HG02885 (cell line): ENCODE data around the gene WRAP53.

Source experiments
- ATAC-seq: cut with Tn5 transposase; IDR thresholded peaks from one replicate; pipeline ENCODE4 v1.9.1; 2021; ENCODE audit warnings: mild to moderate bottlenecking; ENCODE audit not compliant: unreplicated experiment, poor library complexity

WRAP53 gene

DNA sequence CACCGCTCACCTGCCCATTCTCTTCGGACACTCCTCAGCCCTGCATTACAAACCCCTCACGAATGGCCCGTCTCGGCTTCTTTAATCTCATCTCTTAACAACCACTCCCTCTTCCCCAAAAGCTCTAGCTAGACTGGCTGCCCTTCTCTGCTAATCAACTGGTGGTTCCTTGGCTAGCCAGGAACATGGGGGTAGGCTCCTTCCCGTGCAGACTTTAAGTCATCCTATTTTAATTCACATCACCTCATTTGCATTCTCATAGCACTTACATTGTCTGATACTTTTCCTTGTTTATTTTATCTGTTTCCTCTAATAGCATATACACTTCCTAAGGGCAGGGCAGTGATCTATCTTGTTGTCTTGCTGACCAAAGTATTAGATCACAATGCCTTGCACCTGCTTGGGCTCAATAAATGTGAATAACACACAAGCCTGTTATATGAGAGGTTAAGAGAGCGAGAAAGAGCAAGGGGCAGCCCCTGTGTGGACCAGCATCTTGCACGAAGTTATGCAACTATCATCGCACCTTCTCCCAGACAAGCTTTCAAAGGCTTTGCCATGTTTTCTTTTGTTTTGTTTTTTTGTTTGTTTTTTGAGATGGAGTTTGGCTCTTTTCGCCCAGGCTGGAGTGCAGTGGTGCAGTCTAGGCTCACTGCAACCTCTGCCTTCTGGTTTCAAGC, 10.7 kb upstream of the WRAP53 start:
- no peak for ATAC-seq

DNA sequence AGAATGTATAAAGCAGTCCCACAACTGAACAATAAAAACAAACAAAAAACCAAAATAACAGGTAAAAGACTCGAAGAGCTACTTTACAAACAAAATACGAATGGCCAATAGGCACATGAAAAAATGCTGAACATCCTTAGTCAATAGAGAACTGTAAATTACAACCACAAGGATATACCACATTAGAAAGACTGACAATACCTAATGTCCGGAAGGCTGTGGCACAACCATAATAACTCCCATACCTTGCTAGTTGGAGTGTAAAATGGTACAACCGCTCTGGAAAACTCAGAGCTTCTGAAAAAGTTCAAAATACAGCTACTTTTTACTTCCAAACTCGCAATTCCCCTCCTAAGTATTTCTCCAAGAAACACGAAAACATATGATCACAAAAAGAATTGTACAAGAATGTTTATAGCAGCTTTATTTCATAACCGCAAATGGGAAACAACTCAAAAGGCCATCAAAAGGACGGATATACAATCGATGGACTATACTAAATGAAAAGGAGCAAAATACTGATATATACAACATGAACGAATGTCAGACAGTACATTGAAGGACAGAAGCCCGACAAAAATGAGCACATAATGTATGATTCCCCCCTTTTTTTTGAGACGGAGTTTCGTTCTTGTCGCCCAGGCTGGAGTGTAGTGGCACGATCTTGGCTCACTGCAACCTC, 3.3 kb upstream of the WRAP53 start:
- no peak for ATAC-seq

DNA sequence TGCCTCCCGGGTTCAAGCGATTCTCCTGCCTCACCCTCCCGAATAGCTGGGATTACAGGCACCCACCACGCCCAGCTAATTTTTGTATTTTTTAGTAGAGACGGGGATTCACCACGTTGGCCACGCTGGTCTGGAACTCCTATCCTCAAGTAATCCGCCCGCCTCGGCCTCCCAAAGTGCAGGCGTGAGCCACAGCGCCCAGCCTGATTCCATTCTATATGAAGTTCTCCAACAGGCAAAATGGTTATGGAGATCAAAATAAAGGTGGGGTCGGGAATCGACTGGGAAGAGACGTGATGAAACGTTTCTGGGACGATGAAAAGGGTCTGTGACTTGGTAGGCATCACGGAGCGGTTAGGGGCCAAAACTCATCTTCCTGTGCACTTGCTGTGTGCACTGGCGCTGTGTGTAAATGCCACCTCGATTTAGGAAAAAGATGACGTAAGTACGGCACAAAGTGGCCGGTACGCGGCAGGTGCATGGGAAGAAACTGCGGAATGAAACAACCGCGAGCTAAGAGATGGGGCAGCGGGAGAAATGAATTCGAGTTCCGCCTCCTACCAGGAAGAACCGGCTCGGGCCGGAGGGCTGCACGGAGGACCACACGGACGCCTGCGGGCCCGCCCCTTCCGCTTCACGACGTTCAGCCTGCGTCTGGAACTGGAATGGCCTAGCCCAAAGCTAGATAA, 2.6 kb upstream of the WRAP53 start:
- peak; percentile 58 for ATAC-seq

DNA sequence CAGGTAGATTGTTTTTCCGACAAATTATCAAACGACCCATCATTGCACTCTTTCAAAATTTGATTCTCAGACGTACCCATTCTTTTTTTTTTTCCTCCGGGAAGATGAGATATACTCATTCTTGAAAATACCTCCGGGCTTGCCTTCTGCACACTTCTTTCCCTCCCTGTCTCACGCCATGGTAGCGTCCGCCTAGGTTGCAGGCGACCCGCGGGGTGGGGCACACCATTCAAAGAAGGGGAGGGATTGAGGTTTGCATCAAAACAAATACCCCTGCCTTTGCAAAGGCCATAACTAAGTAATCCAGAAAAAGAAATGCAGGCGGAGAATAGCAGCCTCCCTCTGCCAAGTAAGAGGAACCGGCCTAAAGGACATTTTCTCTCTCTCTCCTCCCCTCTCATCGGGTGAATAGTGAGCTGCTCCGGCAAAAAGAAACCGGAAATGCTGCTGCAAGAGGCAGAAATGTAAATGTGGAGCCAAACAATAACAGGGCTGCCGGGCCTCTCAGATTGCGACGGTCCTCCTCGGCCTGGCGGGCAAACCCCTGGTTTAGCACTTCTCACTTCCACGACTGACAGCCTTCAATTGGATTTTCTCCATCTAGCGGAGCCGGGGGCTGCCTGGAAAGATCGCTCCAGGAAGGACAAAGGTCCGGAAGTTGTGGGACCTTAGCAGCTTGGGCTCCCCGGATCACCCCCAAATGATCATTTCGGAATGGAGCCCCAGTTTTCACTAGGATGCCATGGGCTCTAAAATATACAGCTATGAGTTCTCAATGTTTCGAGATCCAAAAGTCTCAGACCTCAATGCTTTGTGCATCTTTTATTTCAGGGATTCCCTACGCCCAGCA, 1.8 kb upstream of the WRAP53 start:
- ATAC-seq = peak; percentile 51

DNA sequence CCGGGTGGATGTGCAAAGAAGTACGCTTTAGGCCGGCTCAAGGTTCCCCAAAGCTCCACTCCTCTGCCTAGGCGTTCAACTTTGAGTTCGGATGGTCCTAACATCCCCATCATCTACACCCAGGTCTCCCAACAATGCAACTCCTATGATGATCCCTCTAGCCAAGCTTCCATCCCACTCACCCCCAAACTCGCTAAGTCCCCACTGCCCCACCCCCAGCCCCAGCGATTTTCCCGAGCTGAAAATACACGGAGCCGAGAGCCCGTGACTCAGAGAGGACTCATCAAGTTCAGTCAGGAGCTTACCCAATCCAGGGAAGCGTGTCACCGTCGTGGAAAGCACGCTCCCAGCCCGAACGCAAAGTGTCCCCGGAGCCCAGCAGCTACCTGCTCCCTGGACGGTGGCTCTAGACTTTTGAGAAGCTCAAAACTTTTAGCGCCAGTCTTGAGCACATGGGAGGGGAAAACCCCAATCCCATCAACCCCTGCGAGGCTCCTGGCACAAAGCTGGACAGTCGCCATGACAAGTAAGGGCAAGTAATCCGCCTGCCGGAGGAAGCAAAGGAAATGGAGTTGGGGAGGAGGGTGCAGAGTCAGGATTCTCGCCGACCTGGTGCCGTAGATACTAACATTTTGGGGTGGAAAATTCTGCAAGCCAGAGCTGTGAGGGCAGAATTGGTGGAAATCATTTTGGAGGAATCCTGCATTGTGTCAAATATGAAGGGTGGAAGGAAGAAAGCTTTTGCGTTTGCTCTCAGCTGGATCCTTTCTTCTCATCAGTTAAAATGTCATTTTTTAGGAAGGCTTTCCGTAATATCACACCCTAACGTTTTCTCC, 987 bp upstream of the WRAP53 start, which contains the start of gene TP53:
TP53 (minus strand) TSS at position 419 of the 836 bp plus-strand sequence. CDS start 10,896 bp downstream, outside the sequence.
- ATAC-seq = peak; percentile 37

DNA sequence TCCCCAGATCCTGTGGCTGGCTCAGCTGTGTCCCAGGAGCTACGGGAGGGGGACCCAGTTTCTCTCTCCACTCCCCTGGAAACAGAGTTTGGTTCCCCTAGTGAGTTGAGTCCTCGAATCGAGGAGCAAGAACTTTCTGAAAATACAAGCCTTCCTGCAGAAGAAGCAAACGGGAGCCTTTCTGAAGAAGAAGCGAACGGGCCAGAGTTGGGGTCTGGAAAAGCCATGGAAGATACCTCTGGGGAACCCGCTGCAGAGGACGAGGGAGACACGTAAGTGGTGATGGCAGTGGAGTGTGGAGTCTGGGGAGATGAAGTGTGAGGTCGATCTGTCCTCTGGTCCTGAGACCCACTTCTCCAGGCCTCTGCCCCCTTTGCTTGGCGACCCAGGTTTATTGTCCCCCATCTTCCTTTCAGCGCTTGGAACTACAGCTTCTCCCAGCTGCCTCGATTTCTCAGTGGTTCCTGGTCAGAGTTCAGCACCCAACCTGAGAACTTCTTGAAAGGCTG, 585 bp downstream of the WRAP53 start:
- no peak for ATAC-seq

DNA sequence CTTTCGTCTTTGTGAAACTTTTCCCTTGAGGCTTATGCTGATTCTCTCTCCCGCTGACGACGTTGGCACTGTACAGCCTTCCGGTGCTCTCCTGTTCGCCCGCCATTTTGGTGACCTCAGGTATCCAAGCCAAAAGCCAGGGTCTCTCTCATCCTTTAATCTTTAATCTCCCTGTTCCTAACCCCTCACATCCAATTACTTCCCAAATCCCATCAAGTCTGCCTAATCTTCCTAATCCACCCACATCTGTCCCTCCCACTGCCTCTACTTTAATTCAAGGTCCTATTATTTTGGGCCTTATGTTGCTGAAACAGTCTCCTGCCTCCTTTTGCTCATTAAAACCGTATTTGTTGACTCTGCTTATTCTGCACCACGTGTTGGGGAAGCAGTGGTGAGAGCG, 7.3 kb downstream of the WRAP53 start:
- ATAC-seq = no peak

DNA sequence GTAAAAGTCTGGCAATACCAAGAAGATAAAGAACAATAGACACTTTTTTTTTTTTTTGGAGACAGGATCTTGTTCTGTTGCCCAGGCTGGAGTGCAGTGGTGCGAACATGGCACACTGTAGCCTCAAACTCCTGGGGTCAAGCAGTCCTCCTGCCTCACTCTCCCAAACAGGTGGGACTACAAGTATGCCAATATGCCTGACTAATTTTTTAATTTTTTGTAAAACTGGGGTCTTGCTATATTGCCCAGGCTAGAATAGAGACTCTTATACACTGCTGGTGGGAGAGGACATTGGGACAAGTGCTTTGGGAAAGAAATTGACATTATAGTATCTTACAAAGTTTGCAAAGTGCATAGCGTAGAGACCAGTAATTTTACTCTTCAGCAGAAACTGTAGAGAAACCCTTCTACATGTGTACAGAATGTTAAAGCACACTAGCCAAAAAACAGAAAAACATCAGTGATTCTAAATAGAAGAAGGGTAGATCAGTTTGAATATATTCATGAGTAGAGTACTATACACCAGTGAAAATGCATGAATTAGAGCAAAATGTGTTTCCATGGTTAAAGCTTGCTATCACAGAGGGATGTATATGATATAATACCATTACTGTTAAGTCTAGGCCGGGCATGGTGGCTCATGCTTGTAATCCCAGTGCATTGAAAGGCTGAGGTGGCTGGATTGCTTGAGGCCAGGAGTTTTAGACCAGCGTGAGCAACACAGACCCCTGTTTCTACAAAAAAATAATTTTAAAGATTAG, 9.7 kb downstream of the WRAP53 start:
- no peak for ATAC-seq

DNA sequence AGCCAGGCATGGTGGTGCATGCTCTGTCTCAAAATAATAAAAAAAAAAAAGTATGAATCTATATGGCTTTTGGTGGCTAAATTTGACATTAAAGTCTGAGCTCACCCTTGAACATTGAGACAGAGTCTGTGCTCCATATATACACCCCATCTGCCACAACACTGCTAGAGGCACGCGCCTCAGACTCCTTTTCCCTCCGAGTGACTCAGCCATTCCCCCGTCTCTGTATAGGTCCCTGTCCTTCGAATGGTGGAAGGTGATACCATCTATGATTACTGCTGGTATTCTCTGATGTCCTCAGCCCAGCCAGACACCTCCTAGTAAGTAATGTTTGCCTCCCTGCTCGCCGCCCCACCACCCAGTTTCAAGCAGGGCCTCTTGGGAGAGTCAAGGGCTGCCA, 12.2 kb downstream of the WRAP53 start:
- no peak for ATAC-seq

DNA sequence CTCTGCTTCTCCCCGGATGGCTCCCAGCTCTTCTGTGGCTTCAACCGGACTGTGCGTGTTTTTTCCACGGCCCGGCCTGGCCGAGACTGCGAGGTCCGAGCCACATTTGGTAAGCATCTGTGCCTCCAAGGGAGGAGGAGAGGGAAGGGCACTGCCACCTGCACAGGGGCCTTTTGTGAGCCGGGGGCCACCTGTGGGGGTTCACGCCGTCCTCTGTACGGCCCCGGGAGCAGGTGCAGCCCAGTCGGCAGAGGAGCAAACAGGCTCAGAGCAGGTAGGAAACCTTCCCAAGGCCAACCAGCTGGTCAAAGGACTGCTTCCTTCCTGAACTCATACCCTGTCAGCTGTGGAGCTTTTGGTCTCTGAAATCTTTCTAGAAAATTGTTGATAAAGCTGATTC, 13.4 kb downstream of the WRAP53 start:
- ATAC-seq = no peak

DNA sequence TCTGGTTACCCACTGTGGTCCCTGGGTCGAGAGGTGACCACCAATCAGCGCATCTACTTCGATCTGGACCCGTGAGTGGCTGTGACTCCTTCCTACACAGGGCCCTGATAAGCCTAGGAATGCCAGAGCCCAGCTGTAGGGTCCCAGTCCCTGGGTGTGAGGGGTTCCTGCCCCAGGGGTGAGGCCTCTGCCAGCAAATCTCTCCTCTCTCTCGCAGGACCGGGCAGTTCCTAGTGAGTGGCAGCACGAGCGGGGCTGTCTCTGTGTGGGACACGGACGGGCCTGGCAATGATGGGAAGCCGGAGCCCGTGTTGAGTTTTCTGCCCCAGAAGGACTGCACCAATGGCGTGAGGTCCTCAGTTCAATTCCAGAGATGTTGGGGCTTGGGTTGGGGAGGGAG, 14.5 kb downstream of the WRAP53 start:
- ATAC-seq = no peak

DNA sequence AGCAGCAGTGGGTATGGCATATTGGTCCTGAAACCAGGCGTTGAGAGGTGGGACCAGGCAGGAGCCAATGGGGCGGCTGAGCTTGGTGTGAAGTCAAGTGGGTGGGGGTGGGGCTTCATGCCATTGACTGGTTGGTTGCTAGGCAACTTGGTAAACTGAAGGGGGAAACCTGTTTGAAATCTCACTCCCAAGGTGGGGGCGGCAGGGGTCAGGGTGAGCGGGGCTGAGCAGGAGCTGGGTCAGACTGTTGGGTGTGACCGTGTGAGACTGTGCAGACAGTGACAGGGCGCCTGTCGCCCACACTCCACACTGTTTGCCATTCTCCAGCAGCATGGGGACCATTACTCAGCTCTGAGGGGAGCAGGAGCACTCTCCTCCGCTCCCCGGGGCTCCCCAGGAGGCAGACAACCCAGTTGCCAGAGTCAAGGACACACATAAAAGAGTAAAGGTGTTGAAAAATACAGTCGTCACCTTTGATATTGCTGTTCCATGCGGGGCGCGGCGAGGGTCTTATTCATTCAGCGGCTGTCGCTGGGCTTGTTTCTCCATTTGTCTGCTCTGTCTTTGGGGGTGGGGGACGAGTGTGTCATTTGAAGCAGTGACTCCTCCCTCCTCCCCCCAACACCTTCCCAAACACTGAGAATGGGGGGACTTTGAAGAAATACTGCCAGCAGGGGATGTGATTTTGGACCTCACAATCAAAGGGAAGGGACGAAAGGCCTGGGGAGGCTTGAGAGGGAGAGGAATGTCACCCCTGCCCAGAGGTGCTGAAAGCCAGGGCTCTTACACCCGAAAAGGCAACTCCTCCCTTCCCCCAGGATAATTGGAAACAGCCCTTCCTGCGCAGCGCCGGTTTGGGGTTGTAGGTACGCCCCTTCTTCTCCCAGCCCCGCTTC, 15.6 kb downstream of the WRAP53 start:
- no peak for ATAC-seq

DNA sequence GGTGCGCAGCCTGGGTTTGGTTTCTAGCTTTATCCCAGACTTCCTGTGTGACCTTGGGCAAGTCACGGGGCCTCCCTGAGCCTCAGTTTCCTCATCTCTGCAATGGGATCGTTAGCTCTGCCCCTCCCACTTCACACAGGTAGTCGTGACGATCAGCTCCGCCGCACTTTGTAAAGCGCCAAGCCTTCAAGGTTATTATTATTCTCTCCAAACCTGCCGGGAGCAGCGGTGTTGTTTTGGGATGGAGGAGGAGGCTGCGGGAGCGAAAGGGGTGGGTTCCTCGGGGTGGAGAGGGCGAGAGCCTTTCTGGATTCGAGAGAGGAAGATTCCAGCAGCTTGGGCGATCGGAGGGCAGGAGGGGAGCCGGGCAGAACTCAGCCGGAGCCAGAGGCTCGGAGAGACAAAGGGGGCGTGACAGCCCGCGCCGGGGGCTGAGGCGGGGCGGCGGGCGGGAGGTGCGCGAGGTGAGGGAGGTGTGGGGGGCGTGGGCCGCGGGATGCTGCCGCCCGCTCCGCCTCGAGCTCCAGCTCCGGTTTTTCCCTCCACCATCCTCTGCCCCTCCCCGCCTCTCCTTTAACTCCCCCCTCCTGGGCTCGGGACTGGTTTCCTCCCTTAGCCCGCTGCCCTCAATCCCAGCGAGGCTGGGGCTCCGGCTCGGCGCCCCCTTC, 16.5 kb downstream of the WRAP53 start, which contains the start of gene EFNB3:
EFNB3 (plus strand) TSS at position 602 of the 668 bp plus-strand sequence. CDS start 397 bp downstream, outside the sequence.
- no peak for ATAC-seq

DNA sequence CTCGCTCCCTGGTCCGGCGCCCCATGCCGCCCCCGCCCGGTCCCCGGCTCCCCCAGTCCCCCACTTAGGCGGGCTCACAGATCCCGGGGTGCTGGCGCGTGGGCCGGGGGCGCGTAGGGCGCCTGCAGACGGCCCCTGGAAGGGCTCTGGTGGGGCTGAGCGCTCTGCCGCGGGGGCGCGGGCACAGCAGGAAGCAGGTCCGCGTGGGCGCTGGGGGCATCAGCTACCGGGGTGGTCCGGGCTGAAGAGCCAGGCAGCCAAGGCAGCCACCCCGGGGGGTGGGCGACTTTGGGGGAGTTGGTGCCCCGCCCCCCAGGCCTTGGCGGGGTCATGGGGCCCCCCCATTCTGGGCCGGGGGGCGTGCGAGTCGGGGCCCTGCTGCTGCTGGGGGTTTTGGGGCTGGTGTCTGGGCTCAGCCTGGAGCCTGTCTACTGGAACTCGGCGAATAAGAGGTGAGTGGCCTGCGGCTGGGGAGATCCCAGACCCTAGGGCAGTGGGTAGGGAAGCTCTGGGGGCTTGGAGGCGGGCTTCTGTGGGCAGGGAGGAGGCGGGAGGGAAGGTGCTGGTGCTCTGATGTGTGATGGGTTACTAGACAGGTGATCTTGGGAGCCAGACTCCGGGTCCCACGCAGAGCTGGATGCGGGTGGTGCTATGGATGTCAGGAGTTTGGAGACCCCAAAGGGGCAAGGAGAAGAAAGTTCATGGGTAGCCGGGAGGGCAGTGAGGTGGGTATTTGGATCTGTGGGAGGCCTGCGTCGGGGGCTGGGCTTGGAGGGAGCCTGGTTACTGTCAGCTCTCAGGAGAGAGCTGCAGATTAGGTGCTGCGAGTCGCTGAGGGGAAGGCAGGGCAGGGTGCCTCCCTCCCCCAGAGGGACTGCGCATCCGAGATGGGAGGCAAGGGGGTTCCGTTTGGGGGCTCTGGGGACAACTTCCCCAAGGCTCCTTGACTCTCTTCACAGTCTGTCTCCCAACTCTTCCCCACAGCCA, 17.3 kb downstream of the WRAP53 start:
- ATAC-seq = no peak

DNA sequence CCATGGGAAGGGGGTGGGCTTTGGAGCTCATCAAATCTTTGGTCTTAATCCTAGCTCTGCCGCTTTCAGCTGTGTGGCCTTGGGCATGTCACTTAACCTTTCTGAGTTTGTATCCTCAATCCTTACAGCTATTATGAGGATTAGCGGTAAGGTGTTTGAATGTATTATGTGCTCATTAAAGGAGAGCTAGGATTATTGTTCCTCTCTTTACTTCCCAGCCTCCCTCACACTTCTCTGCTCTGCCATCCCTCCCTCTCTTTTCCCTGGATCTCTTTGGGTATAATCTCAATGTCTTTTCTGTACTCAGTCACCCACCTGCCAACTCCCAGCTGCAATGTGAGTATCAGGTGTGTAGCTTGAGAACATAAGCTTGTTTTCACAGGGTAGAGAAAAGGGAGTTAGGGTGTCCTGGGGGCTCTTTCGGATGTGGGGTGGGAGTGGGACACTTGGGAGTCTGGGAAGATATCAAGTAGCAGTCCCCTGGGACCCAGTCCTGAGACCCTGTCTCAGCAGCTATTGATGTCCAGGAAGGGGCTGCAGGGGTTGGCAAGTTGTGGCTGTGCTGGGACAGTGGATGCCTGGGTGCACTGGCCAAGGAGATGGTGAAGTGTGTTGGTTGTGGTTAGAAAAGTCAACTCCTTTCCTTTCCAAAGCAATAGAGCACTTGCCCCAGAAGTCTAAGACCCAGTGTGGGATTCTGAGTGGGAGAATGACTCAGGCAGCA, 18.5 kb downstream of the WRAP53 start:
- no peak for ATAC-seq
